ENCODE results near the gene AP3B1. TPM values are rescaled to one million over a fixed set of nuclear protein-coding genes. Genes with fewer than 3 reads are reported as not detected.
A peak's percentile ranks its signal among the peaks of the same experiment; 100 is the strongest.

AP3B1 gene
- total RNA-seq, 1 donor from 2014 or later: 47.6 TPM

- no peak for DNase-seq
Measured at GRCh38 chr5:77971776-77972468, 322.6 kb downstream of the AP3B1 start.

- DNase-seq: no peak
Measured at GRCh38 chr5:77970891-77971290, 323.6 kb downstream of the AP3B1 start.

GRCh38 chr5:77963795-77964194, 330.7 kb downstream of the AP3B1 start:
- DNase-seq: no peak

GRCh38 chr5:77960863-77961396, 333.6 kb downstream of the AP3B1 start:
- no peak for DNase-seq

- no peak for DNase-seq
Measured at GRCh38 chr5:77960305-77960704, 334.2 kb downstream of the AP3B1 start.

- no peak for DNase-seq
Measured at GRCh38 chr5:77958642-77959330, 335.7 kb downstream of the AP3B1 start.

GRCh38 chr5:77957931-77958521, 336.5 kb downstream of the AP3B1 start:
- DNase-seq: no peak

GRCh38 chr5:77957516-77957915, 337.0 kb downstream of the AP3B1 start:
- no peak for DNase-seq

GRCh38 chr5:77957081-77957480, 337.4 kb downstream of the AP3B1 start:
- DNase-seq: no peak

- no peak for DNase-seq
Measured at GRCh38 chr5:77955577-77955976, 338.9 kb downstream of the AP3B1 start.

- DNase-seq: no peak
Measured at GRCh38 chr5:77953374-77953773, 341.1 kb downstream of the AP3B1 start.

- DNase-seq: peak; percentile 59
Measured at GRCh38 chr5:77952636-77953212, 341.8 kb downstream of the AP3B1 start.

Small RNA genes lying within 50 kb of the gene (small RNA-seq; reads per million reads assigned to genes)
- gene RF00019 (ENCODE audit: low replicate concordance) (not detected), gene RNU6-183P (ENCODE audit: low replicate concordance) (not detected)

Other genes starting within 250 kb of the AP3B1 start
- 60.3 TPM for gene SCAMP1, start 65.9 kb upstream of the AP3B1 start, total RNA-seq

Measured in tongue (tissue), 3 donors.